Fibroblast of lung (primary cell): ENCODE measurements around the gene UBE2H.

ENCODE experiments used
- EZH2 ChIP-seq: IDR thresholded peaks from 2 replicates; pipeline ENCODE4 v1.5.1; 2012; ENCODE audit warnings: low read length, control low read depth, mild to moderate bottlenecking; ENCODE audit errors: missing control alignments
- TF ChIP-seq, protein P1 (sequence below), 2 donors: IDR thresholded peaks in 1 of 2; conservative IDR thresholded peaks in 1 of 2; 1 replicate in 1 of 2; 2 replicates in 1 of 2; pipeline ENCODE4 v1.5.1; 2011 to 2012; ENCODE audit warnings: low read length in 2 of 2, control low read depth in 1 of 2, inconsistent platforms in 1 of 2, low read depth in 1 of 2, mild to moderate bottlenecking in 1 of 2

DNA sequence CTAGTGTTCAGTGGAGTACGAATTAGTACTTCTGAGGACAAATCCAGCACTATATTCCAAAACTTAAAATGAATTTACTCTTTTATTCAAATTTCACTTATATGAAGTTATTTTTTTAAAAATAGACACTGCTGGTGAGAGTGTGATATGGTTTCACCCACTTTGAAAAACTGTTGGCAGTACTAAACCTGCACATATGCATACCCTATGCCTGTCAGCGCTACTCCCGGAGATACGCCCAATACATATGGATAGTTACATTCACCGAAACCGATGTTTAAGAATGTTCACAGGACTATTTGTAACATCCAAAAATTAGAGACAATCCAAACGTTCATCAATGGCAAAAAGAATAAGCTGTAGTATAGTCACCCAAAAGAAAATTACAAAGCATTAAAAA is 69.6 kb downstream of the UBE2H start:
- TF ChIP-seq, protein P1, sequence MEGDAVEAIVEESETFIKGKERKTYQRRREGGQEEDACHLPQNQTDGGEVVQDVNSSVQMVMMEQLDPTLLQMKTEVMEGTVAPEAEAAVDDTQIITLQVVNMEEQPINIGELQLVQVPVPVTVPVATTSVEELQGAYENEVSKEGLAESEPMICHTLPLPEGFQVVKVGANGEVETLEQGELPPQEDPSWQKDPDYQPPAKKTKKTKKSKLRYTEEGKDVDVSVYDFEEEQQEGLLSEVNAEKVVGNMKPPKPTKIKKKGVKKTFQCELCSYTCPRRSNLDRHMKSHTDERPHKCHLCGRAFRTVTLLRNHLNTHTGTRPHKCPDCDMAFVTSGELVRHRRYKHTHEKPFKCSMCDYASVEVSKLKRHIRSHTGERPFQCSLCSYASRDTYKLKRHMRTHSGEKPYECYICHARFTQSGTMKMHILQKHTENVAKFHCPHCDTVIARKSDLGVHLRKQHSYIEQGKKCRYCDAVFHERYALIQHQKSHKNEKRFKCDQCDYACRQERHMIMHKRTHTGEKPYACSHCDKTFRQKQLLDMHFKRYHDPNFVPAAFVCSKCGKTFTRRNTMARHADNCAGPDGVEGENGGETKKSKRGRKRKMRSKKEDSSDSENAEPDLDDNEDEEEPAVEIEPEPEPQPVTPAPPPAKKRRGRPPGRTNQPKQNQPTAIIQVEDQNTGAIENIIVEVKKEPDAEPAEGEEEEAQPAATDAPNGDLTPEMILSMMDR (conservative IDR thresholded peaks at IDR 0.05 in 1 of 2, IDR thresholded peaks at IDR 0.05 in 1 of 2; ENCODE audit: low read depth in 1 of 2, low read length in 2 of 2) = no peak
- TF ChIP-seq EZH2 = no peak
